GM15510 (cell line): ENCODE results near the gene NKX1-2.

Source experiments
- POLR2A ChIP-seq: IDR thresholded peaks from 3 replicates; pipeline ENCODE4 v1.6.1; 2011; ENCODE audit warnings: borderline replicate concordance; ENCODE audit not compliant: insufficient read length; ENCODE audit errors: extremely low read depth

The NKX1-2 gene

GRCh38 chr10:124450012-124450782 lies at the start of gene NKX1-2:
NKX1-2 (minus strand) TSS chr10:124450035; CDS start chr10:124449943, 92 bp downstream.
- TF ChIP-seq POLR2A, result no peak

- no peak for TF ChIP-seq POLR2A
These were observed 48.2 kb upstream of the NKX1-2 start for GRCh38 chr10:124498056-124498455.

- no peak for TF ChIP-seq POLR2A
These were observed 47.5 kb upstream of the NKX1-2 start for GRCh38 chr10:124497196-124497881.

- no peak for TF ChIP-seq POLR2A
These were observed 46.8 kb upstream of the NKX1-2 start for GRCh38 chr10:124496620-124497019.

- no peak for TF ChIP-seq POLR2A
These were observed 46.3 kb upstream of the NKX1-2 start for GRCh38 chr10:124496150-124496549.

GRCh38 chr10:124495725-124496124 lies 45.9 kb upstream of the NKX1-2 start:
- TF ChIP-seq POLR2A, result no peak

GRCh38 chr10:124495162-124495561 lies 45.3 kb upstream of the NKX1-2 start:
- TF ChIP-seq POLR2A, result no peak

- TF ChIP-seq POLR2A, result no peak
These were observed 44.4 kb upstream of the NKX1-2 start for GRCh38 chr10:124494046-124494807.

- TF ChIP-seq POLR2A, result no peak
These were observed 43.5 kb upstream of the NKX1-2 start for GRCh38 chr10:124493214-124493882.

- no peak for TF ChIP-seq POLR2A
These were observed 42.4 kb upstream of the NKX1-2 start for GRCh38 chr10:124492266-124492665.

- TF ChIP-seq POLR2A, result no peak
These were observed 41.3 kb upstream of the NKX1-2 start for GRCh38 chr10:124491105-124491504.

- TF ChIP-seq POLR2A, result no peak
These were observed 36.8 kb upstream of the NKX1-2 start for GRCh38 chr10:124486635-124487034.

- no peak for TF ChIP-seq POLR2A
These were observed 34.8 kb upstream of the NKX1-2 start for GRCh38 chr10:124484661-124485060.

- TF ChIP-seq POLR2A, result no peak
These were observed 34.2 kb upstream of the NKX1-2 start for GRCh38 chr10:124484031-124484430.

GRCh38 chr10:124482876-124483275 lies 33.0 kb upstream of the NKX1-2 start:
- TF ChIP-seq POLR2A, result no peak
